HG02588 (cell line): ENCODE measurements around the gene PPM1A.

ENCODE experiments used
- ATAC-seq: cut with Tn5 transposase; IDR thresholded peaks from one replicate; pipeline ENCODE4 v1.9.1; 2021; ENCODE audit warnings: mild to moderate bottlenecking, moderate library complexity; ENCODE audit not compliant: unreplicated experiment

PPM1A gene

DNA sequence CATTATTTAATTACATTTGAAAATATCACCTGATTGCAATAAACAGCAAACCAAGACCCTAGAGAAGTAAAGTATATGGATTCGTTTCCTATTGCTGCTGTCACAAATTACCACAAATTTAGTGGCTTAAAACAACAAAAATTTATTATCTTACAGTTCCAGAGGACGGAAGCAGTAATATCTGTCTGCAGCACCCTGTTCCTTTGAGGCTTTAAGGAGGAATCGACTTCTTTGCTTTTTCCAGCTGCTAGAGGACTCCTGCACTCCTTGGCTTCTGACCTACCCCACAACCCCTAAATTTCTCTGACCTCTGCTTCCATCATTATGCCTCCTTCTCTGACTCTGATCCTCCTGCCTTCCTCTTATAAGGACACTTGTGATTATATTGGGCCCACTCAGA, 23.8 kb upstream of the PPM1A start:
- no peak for ATAC-seq

- no peak for ATAC-seq
These were observed 22.7 kb upstream of the PPM1A start for GRCh38 chr14:60226298-60226697.

DNA sequence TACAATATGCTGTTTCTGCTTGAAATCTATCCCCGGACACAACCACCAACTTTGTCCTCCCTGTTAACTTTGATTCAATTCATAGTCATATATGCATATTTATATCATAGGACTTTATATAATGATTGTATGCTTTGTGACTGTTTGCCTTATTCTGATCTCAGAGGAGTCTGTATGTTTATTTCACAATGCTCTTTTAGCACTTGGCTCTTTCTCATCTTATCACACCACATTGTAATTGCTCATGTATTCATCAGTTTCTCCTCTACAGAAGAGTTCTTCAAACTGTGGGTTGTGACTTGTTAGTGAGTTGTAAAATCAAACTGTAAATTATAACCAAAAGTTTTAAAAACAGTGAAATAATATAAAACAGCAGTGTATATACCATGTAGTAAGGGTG, 21.7 kb upstream of the PPM1A start:
- no peak for ATAC-seq

DNA sequence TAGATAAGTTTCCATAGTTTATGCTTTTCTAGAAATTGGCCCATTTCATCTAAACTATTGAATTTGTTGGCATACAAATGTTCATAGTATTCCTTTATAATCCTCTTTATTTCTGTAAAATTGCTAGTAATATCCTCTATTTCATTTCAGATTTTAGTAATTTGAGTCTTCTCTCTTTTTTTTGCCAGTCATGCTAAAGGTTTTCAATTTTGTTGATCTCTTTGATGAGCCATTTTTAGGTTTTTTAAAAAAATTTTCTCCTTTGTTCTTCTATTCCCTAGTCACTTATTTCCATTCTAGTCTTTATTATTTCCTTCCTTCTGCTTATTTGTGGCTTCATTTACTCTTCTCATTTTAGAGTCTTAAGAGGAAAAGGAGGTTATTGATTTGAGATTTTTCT, 19.4 kb upstream of the PPM1A start:
- no peak for ATAC-seq

DNA sequence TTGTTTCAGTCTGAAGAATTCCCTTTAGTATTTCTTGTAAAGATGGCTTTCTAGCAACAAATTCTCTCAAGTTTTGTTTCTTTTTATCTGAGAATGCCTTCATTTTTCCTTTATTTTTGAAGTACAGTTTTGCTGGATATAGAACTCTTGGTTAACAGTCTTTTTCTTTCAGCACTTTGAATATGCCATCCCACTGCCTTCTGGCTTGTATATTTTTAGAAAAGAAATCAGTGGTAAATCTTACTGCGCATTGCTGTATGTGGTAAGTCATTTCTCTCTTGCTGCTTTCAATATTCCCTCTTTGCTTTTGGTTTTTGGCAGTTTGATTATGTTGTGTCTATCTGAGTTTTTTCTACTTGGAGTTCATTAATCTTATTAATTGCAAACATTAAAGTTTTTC, 16.8 kb upstream of the PPM1A start:
- ATAC-seq: no peak

- no peak for ATAC-seq
These were observed 15.8 kb upstream of the PPM1A start for GRCh38 chr14:60233251-60233650.

- no peak for ATAC-seq
These were observed 15.1 kb upstream of the PPM1A start for GRCh38 chr14:60233891-60234290.

DNA sequence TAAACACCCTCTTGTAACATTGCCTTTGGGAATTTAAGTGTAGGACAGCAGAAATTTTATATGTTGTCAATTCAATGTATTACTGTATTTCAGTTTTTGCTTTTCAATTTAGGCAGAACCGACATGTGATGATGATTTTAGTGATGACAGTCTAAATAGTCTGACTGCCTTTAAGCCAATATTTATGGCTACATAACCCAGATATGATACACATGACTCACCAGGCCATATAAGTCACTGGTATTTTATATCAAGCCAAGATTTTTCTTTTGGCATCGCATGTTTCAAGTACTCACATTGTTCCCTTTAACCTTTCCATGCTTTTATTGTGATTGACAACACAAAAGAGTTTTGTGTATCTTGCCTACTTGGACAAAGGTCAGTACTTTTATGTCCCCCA, 13.6 kb upstream of the PPM1A start:
- ATAC-seq: no peak

DNA sequence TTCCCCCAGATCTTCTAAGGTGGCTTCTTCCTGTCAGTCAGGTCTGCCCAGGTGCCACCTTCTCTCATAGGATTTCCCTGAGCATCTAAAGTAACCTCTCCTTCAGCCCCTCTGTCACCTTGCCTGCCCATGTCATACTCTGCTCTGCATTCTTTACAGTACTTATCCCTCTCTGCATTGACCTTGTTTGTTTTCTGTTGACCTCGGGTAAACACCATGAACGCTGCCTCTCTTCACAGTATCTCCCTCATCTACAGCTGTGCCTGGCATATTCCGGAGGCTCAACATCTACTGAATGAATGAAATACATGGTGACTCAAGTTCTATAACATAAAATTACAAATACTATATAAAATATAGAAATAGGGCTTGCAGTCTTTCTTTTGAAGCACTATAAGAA, 10.1 kb upstream of the PPM1A start:
- ATAC-seq: no peak

DNA sequence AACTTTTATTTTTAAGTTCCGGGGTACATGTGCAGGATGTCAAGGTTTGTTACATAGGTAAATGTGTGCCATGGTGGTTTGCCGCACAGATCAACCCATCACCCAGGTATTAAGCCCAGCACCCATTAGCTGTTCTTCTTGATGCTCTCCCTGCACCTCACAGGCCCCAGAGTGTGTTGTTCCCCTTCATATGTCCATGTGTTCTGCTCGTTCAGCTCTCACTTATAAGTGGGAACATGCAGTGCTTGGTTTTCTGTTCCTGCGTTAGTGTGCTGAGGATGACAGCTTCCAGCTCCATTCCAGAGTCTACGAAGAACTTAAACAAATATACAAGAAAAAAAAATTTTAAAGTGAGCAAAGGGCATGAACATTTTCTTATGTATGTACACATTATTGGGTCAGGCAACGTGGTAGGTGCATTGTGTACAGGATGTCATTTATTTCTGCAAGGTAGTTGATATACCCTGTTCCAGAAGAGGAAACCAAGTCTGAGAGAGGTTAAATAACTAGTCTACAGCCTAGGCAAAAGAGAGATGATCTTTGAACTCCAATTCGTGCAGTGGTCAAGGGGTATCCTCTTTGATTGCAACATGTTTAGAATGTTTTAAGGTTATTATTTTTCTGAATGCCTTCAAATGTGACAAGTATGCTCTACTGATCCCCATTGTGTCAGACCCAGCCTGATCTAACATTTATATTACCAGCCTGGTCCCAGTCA, 8.7 kb upstream of the PPM1A start:
- ATAC-seq: no peak

DNA sequence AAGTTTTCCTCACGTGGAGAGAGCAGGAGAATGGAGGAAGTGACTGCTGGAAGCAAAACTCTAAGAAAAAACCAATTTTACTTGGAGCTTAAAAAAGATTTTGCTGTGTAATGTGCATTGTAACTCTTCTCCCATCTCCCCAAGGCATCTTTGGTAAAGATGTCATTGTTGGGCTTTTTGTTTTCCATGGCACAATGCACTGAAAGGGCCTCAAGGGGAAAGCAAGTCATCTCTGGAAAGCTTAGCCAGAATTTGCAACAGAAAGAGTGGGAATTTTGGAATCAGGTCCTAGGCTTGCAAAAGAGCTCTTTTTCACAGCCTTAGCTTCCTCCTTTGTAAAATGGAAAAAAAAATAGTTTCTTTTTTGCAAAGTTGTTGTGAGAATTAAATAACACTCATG, 7.9 kb upstream of the PPM1A start:
- no peak for ATAC-seq

- no peak for ATAC-seq
These were observed 6.6 kb upstream of the PPM1A start for GRCh38 chr14:60242429-60242828.

DNA sequence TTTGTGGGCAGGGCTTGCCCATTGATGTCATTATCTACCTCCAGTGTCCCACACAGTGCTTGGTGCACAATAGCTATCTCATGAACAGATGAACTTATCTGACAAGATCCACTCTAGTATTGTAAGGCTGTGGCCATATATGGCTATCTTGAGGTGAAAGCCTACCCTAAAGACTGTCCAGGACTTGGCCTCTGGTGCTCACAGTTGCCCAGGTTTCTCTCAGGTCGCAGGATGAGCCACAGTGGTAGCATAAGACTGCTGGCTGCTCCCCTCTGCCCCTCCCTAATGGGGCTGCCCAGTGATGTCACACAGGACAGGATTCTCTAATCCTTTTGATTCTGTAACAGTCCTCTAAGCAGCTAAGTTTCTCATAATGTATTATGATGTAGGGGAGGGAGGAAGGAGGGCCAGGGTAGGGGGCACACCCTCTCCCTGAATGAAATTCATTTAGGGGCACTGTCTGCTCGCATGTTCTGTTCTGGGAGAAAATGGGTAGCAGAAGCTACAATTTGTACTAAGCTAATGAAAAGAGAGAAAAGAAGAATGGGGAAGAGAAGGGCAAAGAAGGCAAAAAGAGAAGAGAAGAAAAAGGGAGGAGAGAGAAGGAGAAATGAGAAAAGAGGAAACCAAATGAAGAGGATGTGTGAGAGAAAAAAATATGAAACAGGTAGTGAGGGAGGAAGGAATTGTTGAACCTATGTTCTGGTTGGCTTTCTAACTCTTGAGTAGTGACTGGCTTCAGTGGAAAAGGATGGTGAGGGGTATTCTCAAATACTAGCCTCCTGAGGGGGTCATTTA, 3.4 kb upstream of the PPM1A start:
- ATAC-seq: no peak

GRCh38 chr14:60247994-60248696, 876 bp upstream of the PPM1A start:
- ATAC-seq: peak; percentile 61

GRCh38 chr14:60249321-60250256, 568 bp downstream of the PPM1A start:
- ATAC-seq: peak; percentile 44

DNA sequence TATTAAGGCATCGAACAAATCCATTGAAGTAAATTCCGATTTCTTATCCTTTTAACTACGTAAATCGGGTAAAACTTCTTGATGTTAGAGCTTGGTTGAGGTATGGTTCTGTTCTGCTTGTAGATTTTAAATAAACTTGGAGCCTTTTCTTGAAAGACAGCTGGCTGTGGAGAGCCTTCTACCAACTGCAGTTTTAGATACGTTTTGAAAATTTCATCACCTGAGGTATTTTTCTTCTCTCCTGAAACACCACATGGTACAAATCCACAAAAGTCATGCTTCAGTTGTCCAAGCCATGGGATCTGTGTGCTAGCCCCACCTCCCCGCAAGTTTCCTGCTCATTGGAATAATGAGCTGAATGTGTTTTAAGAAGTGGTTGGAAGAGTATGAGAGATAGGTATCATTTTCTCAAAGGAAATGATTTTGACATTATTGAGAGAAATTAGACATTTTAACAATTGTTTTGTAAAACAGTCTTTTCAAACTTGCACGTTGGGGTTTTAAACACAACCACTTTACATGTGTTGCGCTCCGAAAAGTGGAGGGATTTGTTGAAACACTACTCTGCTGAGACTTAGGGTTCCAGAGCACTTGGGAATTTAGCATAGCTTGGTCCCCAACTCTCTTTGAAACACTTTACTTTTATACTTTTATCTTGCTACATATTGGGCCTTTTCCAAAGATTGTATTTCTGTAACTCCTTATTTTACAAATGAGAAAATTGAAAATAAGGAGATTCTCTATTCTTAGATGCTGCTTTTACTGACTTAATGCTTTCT, 1.4 kb downstream of the PPM1A start:
- no peak for ATAC-seq

- no peak for ATAC-seq
These were observed 2.9 kb downstream of the PPM1A start for GRCh38 chr14:60251877-60252276.

GRCh38 chr14:60252630-60253029, 3.6 kb downstream of the PPM1A start:
- ATAC-seq: no peak

- ATAC-seq: no peak
These were observed 4.6 kb downstream of the PPM1A start for GRCh38 chr14:60253649-60254048.

DNA sequence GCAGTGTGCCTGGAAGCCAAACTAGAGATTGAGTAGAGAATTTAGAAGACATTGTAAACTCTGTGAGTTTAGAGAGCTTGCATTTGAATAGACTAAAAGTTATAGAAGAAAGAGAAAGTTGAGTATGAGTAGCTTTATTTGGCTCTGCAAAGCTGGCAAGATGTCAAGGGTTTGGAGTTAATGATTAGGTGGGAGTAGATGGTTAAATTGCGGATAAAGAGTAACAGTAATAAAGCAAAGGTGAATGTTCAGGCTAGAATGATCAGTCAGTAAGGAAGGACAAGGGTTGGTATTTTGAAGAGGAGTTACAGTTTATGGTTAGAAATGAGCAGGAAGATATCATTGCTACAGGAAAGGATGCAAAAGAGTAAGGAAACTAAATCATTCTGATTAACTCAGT, 5.2 kb downstream of the PPM1A start:
- ATAC-seq: no peak
